ENCODE measurements around the gene DDX55. TPM values are rescaled to one million over a fixed set of nuclear protein-coding genes. Genes with fewer than 3 reads are reported as not detected.

DDX55 gene
- polyA plus RNA-seq, 3 donors, result 6.6 to 32.9 (median 8.8) TPM

GRCh38 chr12:123573870-123574269, 28.0 kb upstream of the DDX55 start:
- H3K9me3 ChIP-seq (replicated peaks in 1 of 2; ENCODE audit: control insufficient read depth in 1 of 2, insufficient read depth in 1 of 2, low read length in 2 of 2), result peaks cover 0 to 4% of the 10 kb centered on the region in 2 donors
- WGBS (ENCODE audit: insufficient coverage), result 57% methylated on average over 4 of the region's 4 CpGs
- H3K4me1 ChIP-seq (ENCODE audit: control insufficient read depth in 1 of 2, insufficient read depth in 2 of 2, low read length in 2 of 2), result no peaks in the 10 kb centered on the region
- H3K4me1 Mint-ChIP-seq, result peaks cover 3% of the 10 kb centered on the region
- peaks cover 13 to 16% (median 13%) of the 10 kb centered on the region in 3 donors for H3K27me3 Mint-ChIP-seq (ENCODE audit: low read depth in 3 of 3)
- H3K9me3 Mint-ChIP-seq, result peaks cover 0 to 4% (median 2%) of the 10 kb centered on the region in 7 donors
- H3K4me3 Mint-ChIP-seq, result no peak overlapping the region
- no peak overlapping the region for H3K4me3 ChIP-seq (replicated peaks in 1 of 3; ENCODE audit: low read depth in 2 of 3, low read length in 3 of 3)
- no peaks in the 10 kb centered on the region for H4K20me1 ChIP-seq (ENCODE audit: insufficient read depth, low read length)
- H3K9ac ChIP-seq (ENCODE audit: insufficient read depth, low read length, poor library complexity, severe bottlenecking), result no peak overlapping the region
- DNase-seq, result no peak
- no peaks in the 10 kb centered on the region for H3K79me2 ChIP-seq (ENCODE audit: insufficient read depth, low read length)
- no peak for TF ChIP-seq CTCF (IDR thresholded peaks at IDR 0.05)
- no peak overlapping the region for H2AFZ ChIP-seq (ENCODE audit: insufficient read depth, low read depth, low read length, poor library complexity, severe bottlenecking)
- H3K27ac ChIP-seq (ENCODE audit: low read depth in 1 of 2, low read length in 2 of 2), result no peak overlapping the region
- H3K36me3 ChIP-seq (replicated peaks in 1 of 2; ENCODE audit: control insufficient read depth in 1 of 2, insufficient read depth in 2 of 2, low read length in 2 of 2), result no peaks in the 10 kb centered on the region
- no peak overlapping the region for H3K4me2 ChIP-seq (replicated peaks; ENCODE audit: extremely low read depth, low read length, poor library complexity, severe bottlenecking)
- no peak overlapping the region for H3K27ac Mint-ChIP-seq
- intact Hi-C loops (cut with micrococcal nuclease), result no loop called here
- peaks cover 1 to 3% of the 10 kb centered on the region in 2 donors for H3K36me3 Mint-ChIP-seq
- H3K27me3 ChIP-seq (ENCODE audit: control insufficient read depth in 2 of 2, insufficient read depth in 2 of 2, low read length in 2 of 2), result no peaks in the 10 kb centered on the region

- Mint-ChIP-seq H3K27me3 (ENCODE audit: low read depth in 3 of 3) (peaks cover 5 to 11% (median 9%) of the 10 kb centered on the region in 3 donors), H3K4me3 (no peak overlapping the region), H3K4me1 (no peaks in the 10 kb centered on the region), H3K27ac (no peak overlapping the region), H3K9me3 (peaks cover 0 to 4% (median 0%) of the 10 kb centered on the region in 7 donors), H3K36me3 (peaks cover 1 to 3% of the 10 kb centered on the region in 2 donors)
- Histone ChIP-seq H2AFZ (ENCODE audit: insufficient read depth, low read depth, low read length, poor library complexity, severe bottlenecking) (no peak overlapping the region), H4K20me1 (ENCODE audit: insufficient read depth, low read length) (no peaks in the 10 kb centered on the region), H3K9me3 (replicated peaks in 1 of 2; ENCODE audit: control insufficient read depth in 1 of 2, insufficient read depth in 1 of 2, low read length in 2 of 2) (peaks cover 0 to 4% of the 10 kb centered on the region in 2 donors), H3K4me2 (replicated peaks; ENCODE audit: extremely low read depth, low read length, poor library complexity, severe bottlenecking) (no peak overlapping the region), H3K4me1 (ENCODE audit: control insufficient read depth in 1 of 2, insufficient read depth in 2 of 2, low read length in 2 of 2) (no peaks in the 10 kb centered on the region), H3K27ac (ENCODE audit: low read depth in 1 of 2, low read length in 2 of 2) (no peak overlapping the region), H3K79me2 (ENCODE audit: insufficient read depth, low read length) (no peaks in the 10 kb centered on the region), H3K27me3 (ENCODE audit: control insufficient read depth in 2 of 2, insufficient read depth in 2 of 2, low read length in 2 of 2) (no peaks in the 10 kb centered on the region), H3K36me3 (replicated peaks in 1 of 2; ENCODE audit: control insufficient read depth in 1 of 2, insufficient read depth in 2 of 2, low read length in 2 of 2) (no peaks in the 10 kb centered on the region), H3K4me3 (replicated peaks in 1 of 3; ENCODE audit: low read depth in 2 of 3, low read length in 3 of 3) (no peak overlapping the region), H3K9ac (ENCODE audit: insufficient read depth, low read length, poor library complexity, severe bottlenecking) (no peak overlapping the region)
- 100% methylated on average over 1 of the region's 1 CpG for WGBS (ENCODE audit: insufficient coverage)
- no peak for TF ChIP-seq CTCF (IDR thresholded peaks at IDR 0.05)
- DNase-seq, result no peak
- intact Hi-C loops (cut with micrococcal nuclease), result no loop called here
These were observed 25.3 kb upstream of the DDX55 start for GRCh38 chr12:123576611-123577010.
